A673 (cell line): Measurements from ENCODE around the gene DDN. TPM values are rescaled to one million over a fixed set of nuclear protein-coding genes. Genes with fewer than 3 reads are reported as not detected.

ENCODE experiments used
- BruUV-seq: library from RNA; stranded (reverse); fragments of 400-500 nt; replicated peaks from 2 replicates; lab custom pipeline; 2021; lab: Mats Ljungman, UMichigan
- CTCF ChIA-PET: fragments of 300-600 bp; sonication (Branson Sonifier 250); formaldehyde crosslinking; loops from one replicate; lab custom pipeline; 2022; ENCODE audit warnings: antibody characterized with exemption; lab: Charles Lee
- POLR2A ChIA-PET: fragments of 300-600 bp; sonication (Branson Sonifier 250); formaldehyde crosslinking; loops from one replicate; lab custom pipeline; 2022; ENCODE audit warnings: antibody characterized with exemption; ENCODE audit not compliant: low non-redundant PET; lab: Charles Lee
- DNase-seq: peaks from one replicate; pipeline ENCODE4 v3.0.0-alpha.2; 2015; ENCODE audit warnings: low spot score
- H3K27ac ChIP-seq: fragments of 200-600 bp; sonication (generic); 2 replicates; pipeline ENCODE4 v1.5.1; 2016; ENCODE audit warnings: mixed run types, low read depth, mild to moderate bottlenecking, mixed read lengths, antibody characterized with exemption, low read length; ENCODE audit not compliant: poor library complexity, severe bottlenecking
- H3K27me3 ChIP-seq: fragments of 200-600 bp; sonication (generic); replicated peaks from 2 replicates; pipeline ENCODE4 v1.6.1; 2017; ENCODE audit warnings: mixed run types, low read depth, mild to moderate bottlenecking, mixed read lengths, antibody characterized with exemption, low read length; ENCODE audit not compliant: insufficient read depth, poor library complexity
- H3K36me3 ChIP-seq: fragments of 200-600 bp; sonication (generic); 2 replicates; pipeline ENCODE4 v1.6.1; 2016; ENCODE audit warnings: mixed run types, mild to moderate bottlenecking, mixed read lengths, antibody characterized with exemption, low read length; ENCODE audit not compliant: insufficient read depth, poor library complexity, severe bottlenecking
- H3K4me1 ChIP-seq: fragments of 200-600 bp; sonication (generic); 2 replicates; pipeline ENCODE4 v1.6.1; 2017; ENCODE audit warnings: mixed run types, mild to moderate bottlenecking, mixed read lengths, antibody characterized with exemption, low read length; ENCODE audit not compliant: insufficient read depth, poor library complexity, severe bottlenecking
- H3K4me3 ChIP-seq: fragments of 200-600 bp; sonication (generic); 2 replicates; pipeline ENCODE4 v1.5.1; 2016; ENCODE audit warnings: low read depth, mixed run types, mild to moderate bottlenecking, mixed read lengths, low read length; ENCODE audit not compliant: poor library complexity, severe bottlenecking
- H3K9me3 ChIP-seq: fragments of 200-600 bp; sonication (generic); 2 replicates; pipeline ENCODE4 v1.6.1; 2016; ENCODE audit warnings: mixed run types, low read depth, mild to moderate bottlenecking, mixed read lengths, antibody characterized with exemption, low read length; ENCODE audit not compliant: poor library complexity, severe bottlenecking
- CTCF ChIP-seq: fragments of 300-800, 200-600 bp; sonication (generic); conservative IDR thresholded peaks from 2 replicates; pipeline ENCODE4 v1.5.1; 2017; ENCODE audit warnings: low read depth, mild to moderate bottlenecking, antibody characterized with exemption, low read length, moderate library complexity, mixed read lengths
- EZH2 ChIP-seq: fragments of 200-600 bp; sonication (generic); IDR thresholded peaks from 2 replicates; pipeline ENCODE4 v1.6.1; 2017; ENCODE audit warnings: borderline replicate concordance, low read depth, mild to moderate bottlenecking, mixed read lengths, antibody characterized with exemption, low read length; ENCODE audit not compliant: poor library complexity, severe bottlenecking
- intact Hi-C: fragments of 100-400 bp; cut with micrococcal nuclease; formaldehyde crosslinking; loops from one replicate; pipeline ENCODE4 v1.10.0; 2022; ENCODE audit not compliant: unreplicated experiment
- total RNA-seq: library from RNA; stranded (reverse); gene quantifications from 2 replicates; pipeline ENCODE4 v1.2.3, GENCODE V29; 2021

Gene DDN
- total RNA-seq, 1 experiment from 2014 or later = 2.7 TPM

GRCh38 chr12:49033611-49034285, 34.6 kb upstream of the DDN start:
- TF ChIP-seq CTCF (no peak), EZH2 (no peak)

DNA sequence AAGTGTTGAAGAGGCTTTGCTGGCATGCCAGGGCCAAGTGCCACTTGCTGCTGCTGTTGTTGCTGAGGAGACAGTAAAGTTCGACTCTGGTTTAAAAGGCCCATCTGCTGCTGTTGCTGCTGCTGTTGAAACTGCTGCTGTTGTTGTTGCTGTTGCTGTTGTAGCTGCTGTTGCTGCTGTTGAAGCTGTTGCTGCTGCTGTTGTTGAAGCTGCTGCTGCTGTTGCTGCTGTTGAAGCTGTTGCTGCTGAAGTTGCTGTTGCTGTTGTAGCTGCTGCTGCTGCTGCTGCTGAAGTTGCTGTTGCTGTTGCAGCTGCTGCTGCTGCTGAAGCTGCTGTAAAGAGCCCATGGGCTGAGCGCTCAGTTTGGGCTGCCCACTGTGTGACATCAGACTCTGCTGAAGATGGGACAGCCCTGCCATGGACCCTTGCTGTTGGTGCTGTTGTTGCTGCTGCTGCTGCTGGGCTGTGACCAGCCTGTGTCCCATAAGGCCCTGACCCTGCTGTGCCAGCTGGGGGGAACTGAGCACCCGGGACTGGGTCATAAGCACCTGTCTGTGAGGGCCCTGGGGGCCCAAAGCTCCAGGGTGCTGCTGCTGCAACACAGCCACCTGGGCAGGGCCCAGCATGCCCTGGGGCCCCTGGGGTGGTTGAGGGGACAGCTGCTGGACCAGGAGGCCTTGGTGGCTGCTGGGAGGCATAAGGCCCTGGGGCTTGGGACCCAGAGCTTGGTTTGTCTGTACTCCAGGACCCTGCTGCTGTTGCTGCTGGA, 33.7 kb upstream of the DDN start:
- no peaks in the 10 kb centered on the region for H3K27me3 ChIP-seq
- DNase-seq = no peak
- no peaks in the 10 kb centered on the region for H3K9me3 ChIP-seq
- TF ChIP-seq CTCF (no peak), EZH2 (no peak)
- POLR2A ChIA-PET = no interaction called here
- H3K4me3 ChIP-seq = no peak overlapping the region
- intact Hi-C loops = no loop called here
- no peak overlapping the region for H3K27ac ChIP-seq
- no peaks in the 10 kb centered on the region for H3K4me1 ChIP-seq
- peaks cover 96% of the 10 kb centered on the region for H3K36me3 ChIP-seq
- CTCF ChIA-PET = interaction anchor here (0.6 kb wide), 1 partner anchor 615 kb away, joined by 6 read pairs; no protein-coding TSS in a partner anchor
- no TSS peak for BruUV-seq

More at GRCh38 chr12:49033611-49034285, 34.6 kb upstream of the DDN start:
- H3K4me3 ChIP-seq = no peak overlapping the region
- POLR2A ChIA-PET = no interaction called here
- CTCF ChIA-PET = no interaction called here
- no peaks in the 10 kb centered on the region for H3K9me3 ChIP-seq
- intact Hi-C loops = no loop called here
- no peak for DNase-seq
- BruUV-seq = no TSS peak
- H3K27me3 ChIP-seq = no peaks in the 10 kb centered on the region
- H3K36me3 ChIP-seq = peaks cover 96% of the 10 kb centered on the region
- no peaks in the 10 kb centered on the region for H3K4me1 ChIP-seq
- H3K27ac ChIP-seq = no peak overlapping the region

- TF ChIP-seq CTCF (no peak), EZH2 (no peak)
- no peak overlapping the region for H3K27ac ChIP-seq
- no peaks in the 10 kb centered on the region for H3K27me3 ChIP-seq
- intact Hi-C loops = no loop called here
- no peaks in the 10 kb centered on the region for H3K4me1 ChIP-seq
- no peak overlapping the region for H3K4me3 ChIP-seq
- no peaks in the 10 kb centered on the region for H3K9me3 ChIP-seq
- ChIA-PET CTCF (no interaction called here), POLR2A (no interaction called here)
- no peak for DNase-seq
- BruUV-seq = no TSS peak
- H3K36me3 ChIP-seq = peaks cover 96% of the 10 kb centered on the region
Observed at GRCh38 chr12:49032276-49032675, 33.1 kb upstream of the DDN start.
